ENCODE data around the gene SLC5A2.
"Not testable (repeated sequence)": the region's sequence is repeated elsewhere in the genome, so short reads cannot be mapped to it uniquely, and the experiment has no call there.

Gene SLC5A2

GRCh38 chr16:31530405-31530804 is 47.5 kb downstream of the SLC5A2 start:
- DNase-seq = no peak

- no peak for DNase-seq
These were observed 48.2 kb downstream of the SLC5A2 start for GRCh38 chr16:31531096-31531495.

- DNase-seq = no peak
These were observed 49.2 kb downstream of the SLC5A2 start for GRCh38 chr16:31532120-31532519.

GRCh38 chr16:31532896-31533295 is 50.0 kb downstream of the SLC5A2 start:
- DNase-seq = no peak

- DNase-seq = no peak
These were observed 52.8 kb downstream of the SLC5A2 start for GRCh38 chr16:31535737-31536136.

- no peak for DNase-seq
These were observed 54.0 kb downstream of the SLC5A2 start for GRCh38 chr16:31536804-31537361.

- DNase-seq = no peak
These were observed 54.7 kb downstream of the SLC5A2 start for GRCh38 chr16:31537362-31538242.

GRCh38 chr16:31538243-31538598 is 55.3 kb downstream of the SLC5A2 start:
- not testable (repeated sequence) for DNase-seq

- not testable (repeated sequence) for DNase-seq
These were observed 56.8 kb downstream of the SLC5A2 start for GRCh38 chr16:31539762-31540161.
